NCI-H446 (cell line): ENCODE results near the gene SMTN.
"Not testable (repeated sequence)": the region's sequence is repeated elsewhere in the genome, so short reads cannot be mapped to it uniquely, and the experiment has no call there.

Experiments
- DNase-seq, 2 experiments: peaks; one replicate each; lab custom pipeline; 2025; lab: John Stamatoyannopoulos, UW

The SMTN gene

DNA sequence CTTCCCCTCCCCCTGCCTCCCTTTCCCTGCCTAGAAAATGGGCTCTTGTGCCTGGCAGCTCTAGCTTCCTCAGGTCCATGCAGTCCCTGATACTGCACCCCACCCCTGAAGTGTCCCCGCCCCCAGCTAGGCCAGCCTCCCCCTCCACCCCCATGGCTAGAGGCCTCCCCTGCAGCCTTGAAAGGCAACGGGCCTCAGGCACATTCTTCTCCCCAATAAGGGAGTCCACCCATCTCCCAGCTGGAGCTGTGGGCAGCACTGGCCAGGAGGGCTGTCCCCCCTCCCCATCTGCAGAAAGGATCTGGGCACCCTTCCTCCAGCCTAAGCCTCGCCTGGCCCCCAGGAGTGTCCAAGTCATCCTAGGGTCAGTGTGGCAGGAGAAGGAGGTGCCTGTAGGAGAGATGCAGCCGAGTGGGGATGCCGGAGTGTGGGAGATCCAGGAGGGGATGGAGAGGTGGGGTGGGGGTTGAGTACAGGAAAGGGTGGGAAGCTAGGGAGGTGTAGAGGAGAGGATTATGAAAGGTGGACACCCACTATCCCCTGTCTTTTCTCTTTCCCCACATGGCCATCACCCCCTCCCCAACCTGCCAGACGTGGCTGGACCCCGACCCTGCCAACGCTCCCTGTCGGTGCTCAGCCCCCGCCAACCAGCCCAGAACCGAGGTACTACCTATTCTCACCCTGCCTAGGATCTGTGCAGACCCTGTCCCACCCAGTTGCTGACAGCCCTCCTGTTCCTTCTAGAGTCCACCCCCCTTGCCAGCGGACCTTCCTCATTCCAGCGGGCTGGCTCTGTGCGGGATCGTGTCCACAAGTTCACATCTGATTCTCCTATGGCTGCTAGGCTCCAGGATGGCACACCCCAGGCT is 9.3 kb downstream of the SMTN start:
- no peak for DNase-seq

- no peak for DNase-seq
Measured at GRCh38 chr22:31091106-31091975, 10.2 kb downstream of the SMTN start.

DNA sequence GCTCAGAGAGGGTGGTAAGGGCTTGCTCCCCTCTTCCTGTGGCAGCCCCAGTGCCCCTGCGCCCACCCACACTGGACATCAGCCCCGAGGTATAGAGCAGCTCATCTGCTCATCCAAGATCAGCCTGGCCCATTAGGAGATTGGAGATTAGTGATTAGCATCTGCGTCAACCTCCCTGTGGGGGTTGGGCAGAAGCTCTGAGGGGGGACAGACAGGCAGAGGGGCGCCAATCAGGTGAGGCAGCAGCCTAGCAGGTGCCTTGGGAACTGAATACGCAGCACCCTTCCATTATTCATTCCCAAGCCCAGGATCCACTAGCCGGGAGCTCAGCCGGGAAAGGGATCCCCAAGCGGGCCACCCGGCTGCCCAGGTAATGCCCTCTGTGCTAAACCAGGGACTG is 11.0 kb downstream of the SMTN start:
- no peak for DNase-seq

DNA sequence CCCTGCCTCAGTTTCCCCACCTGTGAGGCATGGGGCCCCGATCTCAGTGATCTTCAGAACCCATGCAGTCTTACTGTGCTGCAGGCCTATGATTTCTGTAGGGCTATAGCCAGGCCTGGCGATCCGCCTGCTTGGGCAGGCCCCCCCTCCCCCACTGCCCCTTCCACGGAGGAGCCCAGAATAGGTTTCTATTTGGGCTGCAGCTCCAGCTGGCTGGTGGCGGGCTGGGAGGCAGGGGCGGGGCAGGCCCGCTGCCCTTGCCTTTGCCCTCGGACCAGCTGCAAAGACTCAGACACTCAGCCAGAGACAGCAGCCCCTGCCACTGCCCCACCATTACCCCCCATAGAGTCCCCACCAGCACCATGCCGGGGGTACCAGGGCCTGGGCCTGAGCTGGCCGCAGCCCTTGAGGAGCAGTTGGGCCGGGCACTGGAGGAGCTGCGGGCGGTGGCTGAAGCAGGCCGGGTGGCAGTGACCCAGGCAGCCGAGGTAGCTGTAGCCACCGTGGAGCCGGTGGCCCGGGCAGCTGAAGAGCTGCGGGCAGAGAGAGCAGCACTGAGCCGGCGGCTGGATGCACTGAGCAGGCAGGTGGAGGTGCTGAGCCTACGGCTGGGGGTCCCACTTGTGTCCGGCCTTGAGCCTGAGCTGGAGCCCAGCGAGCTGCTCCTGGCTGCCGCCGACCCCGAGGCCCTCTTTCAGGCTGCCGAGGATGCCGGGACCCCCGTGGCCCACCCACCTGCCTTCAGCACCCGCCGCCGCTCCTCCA is 12.2 kb downstream of the SMTN start:
- DNase-seq: peak in 1 of 2 experiments; percentile 63

DNA sequence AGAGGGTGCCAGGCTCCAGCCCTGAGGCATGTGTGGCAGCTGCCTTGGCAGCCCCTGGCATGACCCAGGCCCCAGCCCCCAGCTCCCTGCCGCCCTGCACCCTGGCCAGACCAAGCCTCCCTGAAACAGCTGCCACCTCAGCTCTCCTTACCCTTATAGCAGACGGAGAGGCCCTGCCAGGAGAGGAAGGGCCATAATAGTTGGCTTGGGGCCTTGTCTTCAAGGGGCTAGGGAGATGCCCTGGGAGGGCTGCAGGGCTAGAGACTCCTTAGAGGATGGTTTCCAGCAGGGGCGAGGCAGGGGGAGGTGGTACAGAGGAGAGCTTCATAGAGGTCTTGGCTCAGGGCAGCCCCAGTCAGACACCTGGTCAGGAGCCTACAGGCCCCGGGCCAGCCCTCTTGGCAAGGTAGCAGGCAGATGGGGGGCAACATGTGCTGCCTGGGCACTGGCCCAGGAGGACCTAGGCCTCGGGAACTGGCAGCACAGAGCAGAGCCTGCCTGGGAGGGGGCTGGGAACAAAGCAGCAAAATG is 13.0 kb downstream of the SMTN start:
- DNase-seq: peak; percentile 81 to 94

DNA sequence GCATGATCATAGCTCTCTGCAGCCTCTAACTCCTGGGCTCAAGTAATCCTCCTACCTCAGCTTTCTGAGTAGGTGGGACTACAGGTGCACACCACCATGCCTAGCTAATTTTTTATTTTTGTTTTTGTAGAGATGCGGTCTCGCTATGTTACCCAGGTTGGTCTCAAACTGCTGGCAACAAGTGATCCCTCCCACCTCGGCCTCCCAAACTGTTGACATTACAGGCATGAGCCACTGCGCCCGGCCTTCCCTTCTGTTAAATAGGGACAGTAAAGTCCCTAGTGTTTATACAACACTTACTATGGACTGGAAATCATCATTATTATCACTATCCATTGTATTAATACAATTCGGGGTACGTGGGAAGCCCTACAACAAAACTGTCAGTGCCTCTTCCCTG is 13.6 kb downstream of the SMTN start:
- DNase-seq: no peak

DNA sequence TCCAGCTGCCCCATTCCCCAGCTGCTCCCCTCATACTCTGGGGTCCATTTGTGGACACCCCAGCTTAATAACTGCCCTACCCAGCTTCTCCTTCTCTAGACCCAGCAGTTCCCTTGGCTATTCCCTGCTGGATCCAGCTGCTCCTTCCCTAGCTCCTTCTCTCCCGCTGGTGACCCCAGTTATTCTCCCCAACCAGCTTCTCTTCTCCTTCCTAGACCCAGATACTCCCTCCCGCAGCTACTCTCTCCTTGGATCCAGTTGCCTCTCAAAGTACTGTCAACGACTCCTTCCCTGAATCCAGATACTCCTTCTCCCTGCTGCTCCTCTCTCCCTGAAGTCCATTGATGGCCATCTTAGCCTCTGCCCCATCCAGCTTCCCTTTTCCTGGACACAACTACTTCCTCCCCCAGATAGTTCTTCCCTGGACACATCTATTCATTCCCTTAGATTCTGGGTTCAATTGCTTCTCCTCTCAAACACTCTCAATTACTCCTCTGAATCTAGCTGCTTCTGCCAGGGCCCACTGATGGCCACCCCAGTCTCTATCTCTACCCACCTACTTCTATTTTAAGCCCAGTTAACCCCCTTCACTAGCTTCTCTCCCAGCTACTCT is 14.6 kb downstream of the SMTN start:
- DNase-seq: no peak

DNA sequence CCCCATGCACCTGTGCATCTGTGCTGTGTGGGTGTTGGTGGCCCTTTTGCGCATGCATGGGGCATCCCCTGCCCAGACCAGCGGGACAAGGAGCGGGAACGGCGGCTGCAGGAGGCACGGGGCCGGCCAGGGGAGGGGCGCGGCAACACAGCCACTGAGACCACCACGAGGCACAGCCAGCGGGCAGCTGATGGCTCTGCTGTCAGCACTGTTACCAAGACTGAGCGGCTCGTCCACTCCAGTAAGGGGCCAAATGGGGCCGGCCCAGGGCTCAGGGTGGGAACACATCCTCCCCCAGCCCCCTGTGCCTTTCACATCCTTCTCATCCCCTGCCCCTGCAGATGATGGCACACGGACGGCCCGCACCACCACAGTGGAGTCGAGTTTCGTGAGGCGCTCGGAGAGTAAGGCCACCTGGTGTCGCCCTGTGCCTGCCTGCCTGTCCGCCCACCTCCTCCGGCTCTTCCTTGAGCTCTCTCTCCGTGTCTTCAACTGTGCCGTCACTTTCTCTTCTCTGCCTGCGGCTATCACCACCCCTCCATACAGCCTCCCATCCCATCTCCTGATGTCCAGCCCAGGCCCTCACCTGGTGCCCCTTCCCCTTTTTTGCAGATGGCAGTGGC is 15.7 kb downstream of the SMTN start:
- DNase-seq: no peak

GRCh38 chr22:31097539-31097938 is 16.4 kb downstream of the SMTN start:
- not testable (repeated sequence) for DNase-seq

DNA sequence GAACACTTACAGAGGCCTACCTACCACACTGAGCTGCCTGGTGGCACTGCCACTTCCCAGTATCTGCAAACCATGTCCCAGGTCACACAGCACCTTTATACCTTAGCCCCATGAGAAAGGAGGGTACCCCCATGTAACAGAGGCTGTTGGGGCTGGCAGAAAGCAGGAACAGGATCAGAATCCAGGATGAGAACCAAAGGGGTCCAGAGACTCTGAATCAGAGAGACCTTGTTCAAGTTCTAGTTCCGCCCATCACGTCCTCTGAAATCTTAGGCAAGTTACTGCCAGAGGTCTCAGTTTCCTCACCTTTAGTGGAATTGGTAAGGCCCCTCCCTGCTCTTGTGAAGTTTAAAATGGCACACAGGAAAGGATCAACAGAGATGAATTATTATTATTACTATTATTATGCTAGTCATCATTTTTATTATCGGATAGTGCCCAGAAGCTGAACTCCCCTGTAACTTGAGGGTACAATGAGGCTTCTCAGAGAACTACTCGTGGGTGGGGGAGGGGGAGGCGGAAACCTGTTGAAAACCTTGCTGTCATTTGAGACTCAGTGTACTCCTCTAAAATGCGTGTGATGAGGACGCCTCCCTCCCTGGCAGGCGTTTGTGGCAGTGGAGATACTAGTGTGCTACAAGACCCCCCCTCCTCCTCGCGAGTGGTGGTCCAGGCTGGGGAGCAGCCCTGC is 17.0 kb downstream of the SMTN start:
- DNase-seq: no peak

GRCh38 chr22:31098632-31099110 is 17.6 kb downstream of the SMTN start:
- no peak for DNase-seq

GRCh38 chr22:31099386-31099785 is 18.3 kb downstream of the SMTN start:
- DNase-seq: no peak

DNA sequence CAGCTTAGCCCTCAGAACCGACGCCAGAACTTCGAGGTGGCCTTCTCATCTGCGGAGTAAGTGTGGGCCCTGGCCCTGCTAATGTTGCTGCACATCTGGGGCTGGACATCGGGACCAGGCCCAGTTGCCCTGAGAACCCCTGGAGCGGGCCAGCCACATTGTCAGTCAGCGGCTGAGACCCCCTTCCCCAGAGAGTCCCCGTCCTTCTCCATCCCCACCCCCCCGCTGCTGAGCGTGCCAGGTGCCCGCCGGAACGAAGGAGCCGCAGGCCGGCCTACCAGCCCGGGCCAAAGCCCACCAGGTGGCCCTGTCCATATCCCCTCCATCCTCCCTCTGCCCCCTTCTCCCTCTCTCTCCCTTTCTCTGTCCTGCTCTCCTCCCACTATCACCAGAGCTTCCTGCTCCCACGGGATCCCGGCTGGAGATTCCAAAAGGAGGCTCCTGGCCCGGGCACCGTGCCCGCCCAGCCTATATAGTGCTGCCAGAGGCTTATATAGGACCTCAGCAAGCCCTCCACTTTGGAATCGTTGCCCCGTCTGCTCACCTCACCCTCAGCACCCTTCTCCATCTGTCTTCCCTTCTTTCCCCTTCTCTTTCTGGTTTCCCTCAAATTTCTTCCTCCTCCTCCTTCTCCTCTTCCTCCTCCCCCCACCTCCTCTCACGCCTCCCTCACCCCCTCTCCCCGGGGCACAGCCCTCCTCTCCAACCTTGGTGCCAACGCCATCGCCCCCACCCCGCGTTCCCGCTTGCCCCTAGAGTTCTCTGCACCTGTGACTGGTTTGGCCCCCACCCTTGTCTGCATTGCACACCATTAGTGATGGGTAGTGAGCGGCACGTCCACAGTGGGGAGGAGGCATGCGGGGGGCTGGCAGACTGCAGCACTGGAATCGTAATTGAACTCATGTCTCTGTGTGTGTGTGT is 19.0 kb downstream of the SMTN start:
- DNase-seq: no peak

DNA sequence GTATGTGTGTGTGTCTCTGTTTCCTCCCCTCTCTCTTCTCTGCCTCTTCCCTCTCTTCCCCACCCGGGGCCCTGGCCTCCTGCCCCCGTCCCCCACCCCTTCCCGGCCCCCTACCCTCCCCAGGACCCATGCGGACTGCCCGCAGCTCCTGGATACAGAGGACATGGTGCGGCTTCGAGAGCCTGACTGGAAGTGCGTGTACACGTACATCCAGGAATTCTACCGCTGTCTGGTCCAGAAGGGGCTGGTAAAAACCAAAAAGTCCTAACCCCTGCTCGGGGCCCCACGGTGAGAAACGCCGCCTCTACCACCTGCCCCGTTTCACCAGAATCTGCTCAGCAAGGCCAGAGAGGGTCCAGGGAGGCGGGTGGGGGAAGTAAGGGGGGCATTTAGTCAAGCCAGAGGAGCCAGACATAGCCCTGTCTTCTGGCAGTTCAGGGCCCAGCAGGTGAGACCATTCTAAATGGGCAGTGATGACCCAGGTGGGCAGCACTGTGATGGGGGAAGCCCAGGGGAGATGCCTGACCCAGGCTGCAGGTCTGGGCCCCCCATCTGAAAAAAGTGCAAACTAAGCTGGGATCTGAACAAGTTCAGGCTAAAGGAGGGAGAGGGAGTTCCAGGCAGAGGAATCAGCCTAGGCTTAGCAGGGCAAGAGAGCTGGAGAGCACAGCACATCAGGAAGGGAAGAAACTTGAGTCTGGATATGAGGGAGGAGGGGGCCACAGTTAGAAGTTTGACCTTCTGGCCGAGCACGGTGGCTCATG is 19.8 kb downstream of the SMTN start:
- no peak for DNase-seq

GRCh38 chr22:31102441-31103081 is 21.4 kb downstream of the SMTN start:
- DNase-seq: no peak

DNA sequence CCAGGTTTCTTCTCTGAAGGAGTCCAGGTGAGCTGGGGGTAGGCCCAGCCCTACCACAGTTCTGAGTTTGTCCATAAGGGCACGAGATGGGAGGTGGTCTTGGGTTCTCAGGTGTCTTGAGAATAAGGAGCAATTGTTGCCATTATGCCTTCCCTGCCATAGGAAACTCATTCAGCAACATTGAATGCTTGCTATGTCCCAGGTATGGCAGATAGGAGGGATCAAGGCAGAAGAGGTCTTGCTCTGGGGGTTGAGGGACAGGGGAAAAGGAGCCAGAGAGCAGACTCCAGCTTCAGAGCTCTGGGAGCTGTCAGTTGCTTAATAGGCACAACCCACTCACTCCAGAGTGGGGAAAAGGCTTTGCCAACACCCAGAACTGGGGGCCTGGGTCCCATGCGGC is 22.0 kb downstream of the SMTN start:
- DNase-seq: no peak

DNA sequence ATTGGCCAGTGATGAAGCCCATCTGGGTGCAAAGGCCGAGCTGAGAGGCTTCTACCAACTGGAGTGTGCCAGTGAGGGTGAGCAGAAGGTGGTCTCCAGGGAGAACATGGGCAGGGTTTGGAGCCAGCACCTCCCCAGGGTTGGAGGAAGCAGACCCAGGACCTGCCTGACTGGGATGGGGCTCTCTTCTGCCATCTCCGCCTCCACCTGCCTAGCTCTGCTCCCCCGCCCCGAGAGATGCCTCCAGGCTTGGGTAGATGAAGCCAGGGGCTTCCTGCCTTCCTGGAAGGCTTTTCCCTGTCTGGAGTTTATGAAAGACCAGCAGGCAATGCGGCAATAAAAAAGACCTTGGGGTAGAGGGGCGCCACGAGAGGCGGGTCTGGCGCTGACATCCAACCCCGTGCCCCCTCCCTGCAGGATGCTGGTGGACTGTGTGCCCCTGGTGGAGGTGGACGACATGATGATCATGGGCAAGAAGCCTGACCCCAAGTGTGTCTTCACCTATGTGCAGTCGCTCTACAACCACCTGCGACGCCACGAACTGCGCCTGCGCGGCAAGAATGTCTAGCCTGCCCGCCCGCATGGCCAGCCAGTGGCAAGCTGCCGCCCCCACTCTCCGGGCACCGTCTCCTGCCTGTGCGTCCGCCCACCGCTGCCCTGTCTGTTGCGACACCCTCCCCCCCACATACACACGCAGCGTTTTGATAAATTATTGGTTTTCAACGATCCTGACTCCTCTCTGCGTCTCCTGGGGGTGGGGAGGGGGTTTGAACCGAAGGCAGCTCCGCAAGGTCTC is 23.0 kb downstream of the SMTN start:
- DNase-seq: no peak
